Breast epithelium (tissue), 3 donors: ENCODE results near the gene TLL2.

Experiments
- POLR2A ChIP-seq: fragments of 450-650 bp; IDR thresholded peaks from one replicate; pipeline ENCODE4 v1.6.1; 2016; ENCODE audit warnings: antibody characterized with exemption, mild to moderate bottlenecking, moderate library complexity
- POLR2AphosphoS5 ChIP-seq, 3 donors: sonication (generic); formaldehyde crosslinking; IDR thresholded peaks; one replicate each; pipeline ENCODE4 v1.6.1; 2017; ENCODE audit warnings: antibody characterized with exemption in 3 of 3

- TF ChIP-seq POLR2A: no peak
- no peak for TF ChIP-seq POLR2AphosphoS5 (IDR thresholded peaks at IDR 0.05)
Observed at GRCh38 chr10:96427291-96427690, 86.4 kb downstream of the TLL2 start.
